ENCODE data around the gene SAMD14. TPM values are rescaled to one million over a fixed set of nuclear protein-coding genes. Genes with fewer than 3 reads are reported as not detected.

The SAMD14 gene
- total and polyA plus RNA-seq, 2 donors (not counting 1 experiment from before 2014, with no cell fraction given) = 0.13 to 0.89 TPM

DNA sequence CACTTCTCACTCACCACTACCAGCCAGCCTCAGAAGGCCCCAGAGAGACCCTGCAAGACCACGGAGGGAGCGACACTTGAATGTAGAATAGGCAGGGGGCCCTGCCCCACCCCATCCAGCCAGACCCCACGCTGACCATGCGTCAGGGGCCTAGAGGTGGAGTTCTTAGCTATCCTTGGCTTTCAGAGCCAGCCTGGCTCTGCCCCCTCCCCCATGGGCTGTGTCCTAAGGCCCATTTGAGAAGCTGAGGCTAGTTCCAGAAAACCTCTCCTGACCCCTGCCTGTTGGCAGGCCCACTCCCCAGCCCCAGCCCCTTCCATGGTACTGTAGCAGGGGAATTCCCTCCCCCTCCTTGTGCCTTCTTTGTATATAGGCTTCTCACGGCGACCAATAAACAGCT, 39.9 kb downstream of the SAMD14 start:
- DNase-seq = no peak
- Mint-ChIP-seq H3K4me3 (no peak overlapping the region), H3K27me3 (no peaks in the 10 kb centered on the region), H3K9me3 (ENCODE audit: insufficient read depth) (no peaks in the 10 kb centered on the region), H3K27ac (no peak overlapping the region), H3K4me1 (peaks cover 8% of the 10 kb centered on the region)
- H3K36me3 ChIP-seq (replicated peaks in 1 of 2; ENCODE audit: control extremely low read depth in 1 of 2, control insufficient read depth in 1 of 2, extremely low read depth in 1 of 2, insufficient read depth in 2 of 2, low read length in 1 of 2) = no peaks in the 10 kb centered on the region
- intact Hi-C loops (cut with micrococcal nuclease) = loop anchor here (10.0 kb wide), 1 partner anchor 285 kb away; the partner anchor contains the start of genes EME1 and MRPL27
- no peaks in the 10 kb centered on the region for H3K79me2 ChIP-seq (ENCODE audit: control insufficient read depth, insufficient read depth, low read length)
- no peak overlapping the region for H3K27ac ChIP-seq (ENCODE audit: low read length in 2 of 2)
- peaks cover 0 to 4% of the 10 kb centered on the region in 2 donors for H3K4me1 ChIP-seq (ENCODE audit: control insufficient read depth in 2 of 2, insufficient read depth in 2 of 2, low read length in 2 of 2)
- CTCF ChIA-PET = interaction anchor here (0.6 kb wide), 1 partner anchor 41 kb away, joined by 3 read pairs; no protein-coding TSS in a partner anchor
- WGBS (ENCODE audit: insufficient coverage) = 100% methylated on average over 1 of the region's 6 CpGs
- no peaks in the 10 kb centered on the region for H4K20me1 ChIP-seq (ENCODE audit: control insufficient read depth, insufficient read depth, low read length, poor library complexity, severe bottlenecking)
- no peak overlapping the region for H3K9ac ChIP-seq (ENCODE audit: low read length)
- peaks cover 0 to 3% (median 0%) of the 10 kb centered on the region in 4 experiments for H3K27me3 ChIP-seq (replicated peaks in 1 of 4; ENCODE audit: control extremely low read depth in 1 of 4, control insufficient read depth in 3 of 4, insufficient read depth in 4 of 4, low read length in 3 of 4)
- TF ChIP-seq EZH2 (IDR thresholded peaks at IDR 0.05; ENCODE audit: borderline replicate concordance, insufficient read depth, low read depth, low read length, poor library complexity, severe bottlenecking) (no peak), CTCF (IDR thresholded peaks at IDR 0.05) (no peak)
- no peak for ATAC-seq (ENCODE audit: low read depth)
- H3K4me3 ChIP-seq (ENCODE audit: control extremely low read depth in 1 of 5, extremely low read depth in 1 of 5, insufficient read depth in 1 of 5, low read depth in 2 of 5, low read length in 4 of 5) = no peak overlapping the region
- POLR2A ChIA-PET = no interaction called here
- no peak overlapping the region for H2AFZ ChIP-seq (ENCODE audit: insufficient read depth, low read depth, low read length, poor library complexity, severe bottlenecking)
- H3K4me2 ChIP-seq (replicated peaks; ENCODE audit: low read depth, low read length, poor library complexity, severe bottlenecking) = no peak overlapping the region
- no peaks in the 10 kb centered on the region for H3K9me3 ChIP-seq (ENCODE audit: control extremely low read depth in 1 of 3, control insufficient read depth in 2 of 3, insufficient read depth in 1 of 3, low read length in 2 of 3)

GRCh38 chr17:50088952-50089825, 40.8 kb downstream of the SAMD14 start:
- DNase-seq = no peak

More at GRCh38 chr17:50088952-50089825, 40.8 kb downstream of the SAMD14 start:
- Histone ChIP-seq H3K4me2 (replicated peaks; ENCODE audit: low read depth, low read length, poor library complexity, severe bottlenecking) (no peak overlapping the region), H3K9me3 (ENCODE audit: control extremely low read depth in 1 of 3, control insufficient read depth in 2 of 3, insufficient read depth in 1 of 3, low read length in 2 of 3) (no peaks in the 10 kb centered on the region), H3K4me1 (ENCODE audit: control insufficient read depth in 2 of 2, insufficient read depth in 2 of 2, low read length in 2 of 2) (peaks cover 0 to 4% of the 10 kb centered on the region in 2 donors), H3K9ac (ENCODE audit: low read length) (no peak overlapping the region), H3K27ac (ENCODE audit: low read length in 2 of 2) (no peak overlapping the region), H4K20me1 (ENCODE audit: control insufficient read depth, insufficient read depth, low read length, poor library complexity, severe bottlenecking) (no peaks in the 10 kb centered on the region), H2AFZ (ENCODE audit: insufficient read depth, low read depth, low read length, poor library complexity, severe bottlenecking) (no peak overlapping the region), H3K36me3 (replicated peaks in 1 of 2; ENCODE audit: control extremely low read depth in 1 of 2, control insufficient read depth in 1 of 2, extremely low read depth in 1 of 2, insufficient read depth in 2 of 2, low read length in 1 of 2) (no peaks in the 10 kb centered on the region), H3K27me3 (replicated peaks in 1 of 4; ENCODE audit: control extremely low read depth in 1 of 4, control insufficient read depth in 3 of 4, insufficient read depth in 4 of 4, low read length in 3 of 4) (peaks cover 0 to 3% (median 0%) of the 10 kb centered on the region in 4 experiments), H3K79me2 (ENCODE audit: control insufficient read depth, insufficient read depth, low read length) (no peaks in the 10 kb centered on the region), H3K4me3 (ENCODE audit: control extremely low read depth in 1 of 5, extremely low read depth in 1 of 5, insufficient read depth in 1 of 5, low read depth in 2 of 5, low read length in 4 of 5) (no peak overlapping the region)
- ChIA-PET CTCF (interaction anchor here (0.6 to 2.8 kb wide), 2 partner anchors 42 to 62 kb away, joined by 3 to 68 read pairs; no protein-coding TSS in a partner anchor), POLR2A (no interaction called here)
- intact Hi-C loops (cut with micrococcal nuclease) = no loop called here
- H3K27me3 Mint-ChIP-seq = no peaks in the 10 kb centered on the region
- no peak overlapping the region for H3K27ac Mint-ChIP-seq
- H3K4me3 Mint-ChIP-seq = no peak overlapping the region
- H3K4me1 Mint-ChIP-seq = peaks cover 4% of the 10 kb centered on the region
- no peaks in the 10 kb centered on the region for H3K9me3 Mint-ChIP-seq (ENCODE audit: insufficient read depth)
- no peak for ATAC-seq (ENCODE audit: low read depth)
- TF ChIP-seq CTCF (IDR thresholded peaks at IDR 0.05) (no peak), EZH2 (IDR thresholded peaks at IDR 0.05; ENCODE audit: borderline replicate concordance, insufficient read depth, low read depth, low read length, poor library complexity, severe bottlenecking) (no peak)
- WGBS (ENCODE audit: insufficient coverage) = 90% methylated on average over 22 of the region's 25 CpGs
